A673 (cell line): ENCODE data around the gene FAM200C. TPM values are rescaled to one million over a fixed set of nuclear protein-coding genes. Genes with fewer than 3 reads are reported as not detected.
"Not testable (repeated sequence)": the region's sequence is repeated elsewhere in the genome, so short reads cannot be mapped to it uniquely, and the experiment has no call there.

Experiments used
- BruUV-seq: library from RNA; stranded (reverse); fragments of 400-500 nt; replicated peaks from 2 replicates; lab custom pipeline; 2021; lab: Mats Ljungman, UMichigan
- CTCF ChIA-PET: fragments of 300-600 bp; sonication (Branson Sonifier 250); formaldehyde crosslinking; loops from one replicate; lab custom pipeline; 2022; ENCODE audit warnings: antibody characterized with exemption; lab: Charles Lee
- POLR2A ChIA-PET: fragments of 300-600 bp; sonication (Branson Sonifier 250); formaldehyde crosslinking; loops from one replicate; lab custom pipeline; 2022; ENCODE audit warnings: antibody characterized with exemption; ENCODE audit not compliant: low non-redundant PET; lab: Charles Lee
- DNase-seq: peaks from one replicate; pipeline ENCODE4 v3.0.0-alpha.2; 2015; ENCODE audit warnings: low spot score
- H3K27ac ChIP-seq: fragments of 200-600 bp; sonication (generic); 2 replicates; pipeline ENCODE4 v1.5.1; 2016; ENCODE audit warnings: mixed run types, low read depth, mild to moderate bottlenecking, mixed read lengths, antibody characterized with exemption, low read length; ENCODE audit not compliant: poor library complexity, severe bottlenecking
- H3K27me3 ChIP-seq: fragments of 200-600 bp; sonication (generic); replicated peaks from 2 replicates; pipeline ENCODE4 v1.6.1; 2017; ENCODE audit warnings: mixed run types, low read depth, mild to moderate bottlenecking, mixed read lengths, antibody characterized with exemption, low read length; ENCODE audit not compliant: insufficient read depth, poor library complexity
- H3K36me3 ChIP-seq: fragments of 200-600 bp; sonication (generic); 2 replicates; pipeline ENCODE4 v1.6.1; 2016; ENCODE audit warnings: mixed run types, mild to moderate bottlenecking, mixed read lengths, antibody characterized with exemption, low read length; ENCODE audit not compliant: insufficient read depth, poor library complexity, severe bottlenecking
- H3K4me1 ChIP-seq: fragments of 200-600 bp; sonication (generic); 2 replicates; pipeline ENCODE4 v1.6.1; 2017; ENCODE audit warnings: mixed run types, mild to moderate bottlenecking, mixed read lengths, antibody characterized with exemption, low read length; ENCODE audit not compliant: insufficient read depth, poor library complexity, severe bottlenecking
- H3K4me3 ChIP-seq: fragments of 200-600 bp; sonication (generic); 2 replicates; pipeline ENCODE4 v1.5.1; 2016; ENCODE audit warnings: low read depth, mixed run types, mild to moderate bottlenecking, mixed read lengths, low read length; ENCODE audit not compliant: poor library complexity, severe bottlenecking
- H3K9me3 ChIP-seq: fragments of 200-600 bp; sonication (generic); 2 replicates; pipeline ENCODE4 v1.6.1; 2016; ENCODE audit warnings: mixed run types, low read depth, mild to moderate bottlenecking, mixed read lengths, antibody characterized with exemption, low read length; ENCODE audit not compliant: poor library complexity, severe bottlenecking
- CTCF ChIP-seq: fragments of 300-800, 200-600 bp; sonication (generic); conservative IDR thresholded peaks from 2 replicates; pipeline ENCODE4 v1.5.1; 2017; ENCODE audit warnings: low read depth, mild to moderate bottlenecking, antibody characterized with exemption, low read length, moderate library complexity, mixed read lengths
- EZH2 ChIP-seq: fragments of 200-600 bp; sonication (generic); IDR thresholded peaks from 2 replicates; pipeline ENCODE4 v1.6.1; 2017; ENCODE audit warnings: borderline replicate concordance, low read depth, mild to moderate bottlenecking, mixed read lengths, antibody characterized with exemption, low read length; ENCODE audit not compliant: poor library complexity, severe bottlenecking
- intact Hi-C: fragments of 100-400 bp; cut with micrococcal nuclease; formaldehyde crosslinking; loops from one replicate; pipeline ENCODE4 v1.10.0; 2022; ENCODE audit not compliant: unreplicated experiment
- total RNA-seq: library from RNA; stranded (reverse); gene quantifications from 2 replicates; pipeline ENCODE4 v1.2.3, GENCODE V29; 2021

Gene FAM200C
- total RNA-seq, 1 experiment from 2014 or later, result 6.3 TPM

DNA sequence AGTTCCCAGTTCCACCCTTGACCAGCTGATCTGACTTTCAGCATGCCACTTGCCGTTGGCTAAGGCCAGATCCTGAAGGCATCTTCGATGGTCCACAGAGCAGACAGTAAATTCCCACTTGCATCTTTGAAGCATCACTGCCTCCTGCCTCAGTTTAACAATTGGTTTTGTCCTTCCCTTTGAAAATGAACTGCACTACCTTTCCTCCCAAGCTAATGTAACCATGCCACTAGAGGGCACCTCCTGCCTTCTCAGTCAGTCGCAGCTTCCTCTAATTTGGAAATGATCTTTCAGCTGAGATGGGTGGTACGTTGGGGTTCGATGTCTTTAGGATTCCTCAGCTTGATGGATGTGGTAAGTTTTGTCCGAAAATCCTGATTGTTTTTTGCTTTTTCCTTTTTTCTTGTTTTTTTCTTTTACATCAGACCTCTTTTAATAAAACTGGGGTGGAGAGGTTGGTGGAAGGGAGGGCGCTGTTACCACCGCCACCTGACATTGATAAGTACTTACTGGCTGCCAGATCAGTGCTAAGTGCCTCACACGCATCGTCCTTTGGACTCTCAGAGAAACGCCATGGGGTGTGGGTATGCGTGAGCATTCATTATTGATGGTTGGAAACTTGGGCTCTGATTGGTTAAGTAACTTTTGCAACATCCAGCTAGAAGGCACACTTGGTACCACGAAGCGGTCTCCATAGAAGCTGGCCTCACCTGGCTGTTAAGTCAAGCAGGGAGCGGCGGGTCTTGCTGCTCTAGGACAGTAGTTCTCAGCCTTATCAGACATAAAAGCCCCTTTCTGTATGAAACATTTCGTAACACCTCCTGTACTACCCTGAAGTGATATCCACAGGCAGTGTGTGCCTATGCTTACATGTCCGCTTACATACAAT is 38.7 kb upstream of the FAM200C start:
- ChIA-PET POLR2A (no interaction called here), CTCF (interaction anchor here (1.0 to 1.4 kb wide), 5 partner anchors 9 to 417 kb away, joined by 3 to 8 read pairs (median 4); partner anchors contain the start of genes PTTG1 and SLU7)
- Histone ChIP-seq H3K4me1 (no peaks in the 10 kb centered on the region), H3K4me3 (peak overlapping the region; percentile 21), H3K27me3 (no peaks in the 10 kb centered on the region), H3K9me3 (no peaks in the 10 kb centered on the region), H3K36me3 (no peaks in the 10 kb centered on the region), H3K27ac (no peak overlapping the region)
- no TSS peak for BruUV-seq
- peak; percentile 68 for DNase-seq
- intact Hi-C loops, result loop anchor here (5.0 kb wide), 1 partner anchor 69 kb away; no protein-coding TSS in a partner anchor
- no peak for TF ChIP-seq EZH2
- TF ChIP-seq CTCF, result peak; percentile 81

DNA sequence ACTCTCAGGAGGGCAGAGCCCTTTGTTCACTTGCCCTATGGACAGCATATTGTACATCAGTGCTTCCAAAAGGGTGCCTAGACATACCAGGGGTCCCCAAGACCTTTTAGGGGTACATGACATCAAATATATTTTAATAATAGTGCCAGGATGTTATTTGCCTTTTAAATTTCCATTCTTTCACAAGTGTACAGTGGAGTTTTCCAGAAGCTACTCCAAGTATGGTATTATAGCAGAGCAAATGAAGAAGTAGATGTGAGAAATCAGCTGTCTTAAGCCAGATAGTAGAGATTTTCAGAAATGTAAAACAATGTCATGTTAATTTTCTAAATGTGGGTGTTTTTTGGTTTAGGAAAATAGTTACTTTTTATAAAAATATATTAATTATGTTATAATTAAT is 37.4 kb upstream of the FAM200C start:
- no peaks in the 10 kb centered on the region for H3K4me1 ChIP-seq
- no peak overlapping the region for H3K4me3 ChIP-seq
- DNase-seq, result no peak
- H3K9me3 ChIP-seq, result no peaks in the 10 kb centered on the region
- BruUV-seq, result no TSS peak
- TF ChIP-seq EZH2 (no peak), CTCF (no peak)
- ChIA-PET POLR2A (no interaction called here), CTCF (interaction anchor here (0.6 kb wide), 1 partner anchor 414 kb away, joined by 6 read pairs; no protein-coding TSS in a partner anchor)
- H3K27me3 ChIP-seq, result no peaks in the 10 kb centered on the region
- intact Hi-C loops, result loop anchor here (5.0 kb wide), 1 partner anchor 70 kb away; no protein-coding TSS in a partner anchor
- no peaks in the 10 kb centered on the region for H3K36me3 ChIP-seq
- no peak overlapping the region for H3K27ac ChIP-seq

DNA sequence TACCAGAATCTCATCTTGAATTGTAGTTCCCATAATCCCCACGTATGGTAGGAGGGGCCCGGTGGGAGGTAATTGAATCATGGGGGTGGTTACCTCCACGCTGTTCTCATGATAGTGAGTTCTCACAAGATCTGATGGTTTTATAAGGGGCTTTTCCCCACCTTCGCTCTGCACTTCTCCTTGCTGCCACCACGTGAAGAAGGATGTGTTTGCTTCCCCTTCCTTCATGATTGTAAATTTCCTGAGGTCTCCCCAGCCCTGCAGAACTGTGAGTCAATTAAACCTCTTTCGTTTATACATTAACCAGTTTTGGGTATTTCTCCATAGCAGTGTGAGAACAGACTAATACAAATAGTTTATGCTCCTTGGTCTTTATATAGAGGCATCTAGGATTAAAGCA is 36.8 kb upstream of the FAM200C start:
- H3K27me3 ChIP-seq, H3K4me1 ChIP-seq, H3K9me3 ChIP-seq, BruUV-seq, DNase-seq, CTCF ChIA-PET, H3K27ac ChIP-seq, POLR2A ChIA-PET, H3K36me3 ChIP-seq, H3K4me3 ChIP-seq: not testable (repeated sequence)
- intact Hi-C loops, result loop anchor here (5.0 kb wide), 1 partner anchor 71 kb away; no protein-coding TSS in a partner anchor
